NCI-H128 (cell line): ENCODE measurements around the gene ZMAT1.
"Not testable (repeated sequence)": the region's sequence is repeated elsewhere in the genome, so short reads cannot be mapped to it uniquely, and the experiment has no call there.

Experiments used
- DNase-seq: peaks from one replicate; lab custom pipeline; 2025; ENCODE audit not compliant: unreplicated experiment; lab: John Stamatoyannopoulos, UW

ZMAT1 gene

DNA sequence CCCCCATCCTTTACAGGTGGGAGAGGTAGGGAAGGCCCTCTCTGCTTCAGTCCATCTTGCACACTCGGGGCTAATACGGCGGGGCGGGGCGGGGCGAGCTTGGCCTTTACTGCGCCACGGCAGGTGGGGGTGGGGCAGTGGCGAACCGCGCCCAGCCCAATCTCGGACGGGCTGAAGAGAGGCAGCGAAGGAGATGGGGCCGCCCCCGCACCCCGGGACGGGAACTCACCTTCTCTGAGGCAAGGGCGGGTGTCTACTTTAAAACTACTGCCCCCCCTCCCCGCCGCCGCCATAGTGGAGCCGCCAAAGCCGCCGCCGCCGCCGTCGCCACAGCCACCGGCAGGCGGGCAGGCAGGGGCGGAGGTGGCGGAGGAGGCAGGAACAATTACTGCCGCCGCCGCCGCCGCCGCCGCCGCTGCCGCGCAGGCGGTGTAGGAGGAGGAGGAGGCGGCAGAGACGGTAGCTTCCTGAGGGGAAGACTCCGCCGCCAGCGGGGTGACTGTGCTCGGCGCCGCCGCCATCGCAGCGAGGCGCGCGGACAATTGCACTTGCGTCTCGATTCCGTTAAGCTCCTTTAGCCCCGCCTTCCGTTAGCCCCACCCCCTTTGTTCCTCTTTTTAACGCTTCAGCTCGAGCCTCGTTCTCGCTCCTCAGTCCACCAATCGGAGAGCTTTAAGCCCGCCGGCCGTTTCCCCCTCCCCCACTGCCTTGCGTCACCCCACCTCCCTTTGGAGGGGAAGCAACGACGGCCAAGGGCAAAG lies at the start of gene ZMAT1:
Gene ZMAT1, minus strand, starts transcription at position 540 of the 761 bp plus-strand sequence. Its CDS starts 19 bp downstream, at position 521.
- peak; percentile 56 for DNase-seq

- no peak for DNase-seq
Observed at GRCh38 chrX:101977106-101977505, 45.3 kb upstream of the ZMAT1 start.

DNA sequence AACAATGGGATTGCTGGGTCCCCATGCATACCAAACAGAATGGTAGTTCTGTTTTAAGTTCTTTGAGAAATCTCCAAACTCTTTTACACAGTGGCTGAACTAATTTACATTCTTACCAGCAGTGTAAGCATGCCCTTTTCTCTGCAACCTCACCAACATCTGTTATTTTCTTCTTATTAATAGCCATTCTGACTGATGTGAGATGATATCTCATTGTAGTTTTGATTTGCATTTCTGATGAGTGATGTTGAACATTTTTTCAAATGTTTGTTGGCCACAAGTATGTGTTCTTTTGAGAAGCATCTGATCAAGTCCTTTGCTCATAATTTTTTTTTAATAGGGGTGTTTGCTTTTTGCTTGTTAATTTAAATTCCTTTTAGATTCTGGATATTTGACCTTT lies 41.2 kb upstream of the ZMAT1 start:
- DNase-seq = no peak

DNA sequence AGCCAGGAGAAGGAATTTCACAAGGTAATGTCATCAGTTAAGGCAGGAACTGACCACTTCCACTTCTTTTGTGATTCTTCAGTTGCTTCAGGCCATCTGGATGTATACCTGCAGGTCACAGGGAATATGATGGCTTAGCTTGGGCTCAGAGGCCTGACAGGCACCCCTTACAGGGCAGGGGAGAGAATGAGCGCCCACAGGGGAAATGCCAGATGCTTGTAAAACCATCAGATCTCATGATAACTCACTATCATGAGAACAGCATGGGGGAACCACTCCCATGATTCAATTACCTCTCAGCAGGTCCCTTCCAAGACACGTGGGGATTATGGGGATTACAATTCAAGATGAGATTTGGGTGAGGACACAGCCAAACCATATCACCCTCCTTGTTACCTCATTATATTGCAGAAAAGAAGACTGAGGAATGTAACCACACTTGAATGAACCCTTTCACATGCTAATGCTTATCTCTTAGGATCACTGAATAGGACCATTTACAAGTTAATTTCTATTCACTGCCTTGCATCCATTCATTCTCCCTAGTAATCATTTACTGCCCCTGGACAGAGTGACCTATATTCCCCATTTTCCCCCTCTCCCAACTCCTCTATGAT lies 33.2 kb upstream of the ZMAT1 start:
- not testable (repeated sequence) for DNase-seq

GRCh38 chrX:101958139-101958538 lies 26.3 kb upstream of the ZMAT1 start:
- DNase-seq = no peak

DNA sequence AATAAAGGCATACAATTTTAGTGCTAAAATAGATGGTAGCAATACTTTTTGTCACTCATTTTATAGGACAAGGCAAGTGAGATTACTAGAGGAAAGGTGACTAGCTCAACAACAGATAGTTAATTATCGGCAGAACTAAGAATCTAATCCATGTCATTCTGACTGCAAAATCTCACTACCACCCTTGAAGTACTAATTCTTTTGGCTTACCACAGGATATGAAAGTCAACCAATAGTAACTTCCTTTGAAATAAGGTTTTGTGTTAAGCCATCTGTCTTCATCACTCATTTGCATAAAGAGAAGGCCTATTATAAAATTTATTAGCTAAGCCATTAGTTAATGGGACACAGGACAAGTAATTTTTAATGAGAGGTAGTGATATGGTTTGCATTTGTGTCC lies 25.3 kb upstream of the ZMAT1 start:
- DNase-seq = no peak

- no peak for DNase-seq
Observed at GRCh38 chrX:101956556-101956955, 24.7 kb upstream of the ZMAT1 start.

GRCh38 chrX:101950581-101950980 lies 18.8 kb upstream of the ZMAT1 start:
- DNase-seq = no peak

GRCh38 chrX:101932249-101932570 lies 383 bp upstream of the ZMAT1 start:
- DNase-seq = no peak

DNA sequence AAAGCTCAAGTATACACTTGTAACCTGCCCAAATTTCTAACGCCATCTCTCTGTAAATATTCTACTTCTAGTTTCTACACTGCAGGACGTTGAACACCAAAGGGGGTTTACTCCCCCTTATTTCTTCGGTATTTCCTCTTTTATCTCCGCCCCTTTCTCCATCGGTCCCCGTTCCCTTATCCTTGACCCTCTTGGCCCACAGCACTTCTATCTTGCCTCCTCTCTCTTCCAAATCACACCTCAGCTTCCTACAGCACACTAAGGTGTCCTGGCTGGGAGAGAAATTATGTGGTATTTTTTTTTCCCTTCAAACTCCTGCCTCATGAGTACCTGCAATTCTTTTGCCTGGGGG lies 715 bp downstream of the ZMAT1 start:
- DNase-seq = no peak

DNA sequence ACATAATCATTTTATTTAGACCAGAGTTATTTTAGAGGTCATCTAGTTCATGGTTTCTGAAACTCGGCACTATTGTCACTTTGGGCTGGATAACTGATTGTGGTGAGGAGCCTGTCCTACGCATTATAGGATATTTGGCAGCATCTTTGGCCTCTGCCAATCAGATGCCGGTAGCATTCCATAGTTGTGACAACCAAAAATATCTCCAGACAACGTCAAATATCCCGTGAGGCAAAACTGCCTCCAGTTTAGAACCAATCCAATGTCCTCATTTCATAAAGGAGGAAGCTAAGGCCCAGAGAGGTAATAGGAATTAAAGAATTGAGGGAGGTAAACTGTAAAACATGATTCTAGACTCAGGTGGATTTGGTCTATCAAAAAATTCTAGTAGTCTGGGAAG lies 6.1 kb downstream of the ZMAT1 start:
- DNase-seq = no peak

DNA sequence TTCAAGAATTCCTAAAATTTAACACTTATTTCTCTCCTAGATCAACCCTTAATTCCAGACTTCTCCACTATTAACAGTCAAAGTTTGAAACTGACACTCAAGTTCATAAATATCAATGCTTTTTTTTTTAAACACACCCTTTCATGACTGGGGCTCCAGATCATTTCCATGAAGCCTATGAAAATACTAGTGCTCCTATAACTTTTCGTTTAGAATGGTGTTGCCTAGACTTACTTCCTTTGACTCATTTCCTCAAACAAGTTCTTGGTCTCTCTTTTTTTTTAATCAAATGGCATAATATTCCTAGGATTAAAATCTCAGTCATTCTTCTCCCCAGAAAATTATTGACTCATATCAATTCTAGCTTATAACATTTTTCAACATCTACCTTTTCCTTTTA lies 13.1 kb downstream of the ZMAT1 start:
- DNase-seq = no peak

DNA sequence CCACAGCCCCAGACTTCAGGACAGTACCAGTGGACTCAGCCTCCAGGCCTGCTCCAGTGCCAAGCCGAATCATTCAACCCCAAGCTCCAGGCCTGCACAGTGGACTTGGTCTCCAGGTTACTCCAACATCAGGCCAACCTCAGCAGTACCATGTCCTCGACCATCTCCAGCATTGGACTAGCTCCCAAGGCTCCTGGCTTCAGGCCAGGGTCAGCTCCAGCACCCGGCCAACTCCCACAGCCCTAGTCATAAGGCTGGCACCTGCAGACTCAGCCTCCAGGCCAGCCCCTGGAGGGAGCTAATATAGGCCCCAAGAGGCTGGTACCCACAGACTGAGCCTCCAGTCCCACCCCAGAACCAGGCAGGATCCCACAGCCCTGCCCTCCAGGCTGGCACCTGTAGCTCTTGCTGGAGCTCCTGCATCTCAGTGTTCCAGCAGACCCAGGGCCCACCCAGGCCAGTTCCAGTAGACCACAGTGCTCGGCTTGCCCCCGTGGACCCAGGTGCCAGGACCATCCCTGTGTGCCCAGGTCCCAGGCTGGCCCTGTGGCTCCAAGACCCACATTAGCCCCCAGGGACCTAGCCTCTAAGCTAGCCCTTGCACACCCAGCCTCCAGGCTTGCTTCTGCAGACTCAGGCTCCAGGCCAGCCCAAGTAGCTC lies 25.6 kb downstream of the ZMAT1 start:
- no peak for DNase-seq

- no peak for DNase-seq
Observed at GRCh38 chrX:101904996-101905395, 26.8 kb downstream of the ZMAT1 start.
